Retinal pigment epithelial cell (primary cell): Measurements from ENCODE around the gene PDE3A.

Experiments used
- DNase-seq: peaks from one replicate; pipeline ENCODE4 v3.0.0-alpha.2; 2010; ENCODE audit warnings: low read depth
- H3K4me3 ChIP-seq: 2 replicates; pipeline ENCODE4 v1.5.1; 2011; ENCODE audit warnings: mild to moderate bottlenecking, low read length, control low read depth, moderate library complexity
- CTCF ChIP-seq: conservative IDR thresholded peaks from 2 replicates; pipeline ENCODE4 v1.5.1; 2011; ENCODE audit warnings: low read depth, low read length, control low read depth, inconsistent platforms

PDE3A gene

DNA sequence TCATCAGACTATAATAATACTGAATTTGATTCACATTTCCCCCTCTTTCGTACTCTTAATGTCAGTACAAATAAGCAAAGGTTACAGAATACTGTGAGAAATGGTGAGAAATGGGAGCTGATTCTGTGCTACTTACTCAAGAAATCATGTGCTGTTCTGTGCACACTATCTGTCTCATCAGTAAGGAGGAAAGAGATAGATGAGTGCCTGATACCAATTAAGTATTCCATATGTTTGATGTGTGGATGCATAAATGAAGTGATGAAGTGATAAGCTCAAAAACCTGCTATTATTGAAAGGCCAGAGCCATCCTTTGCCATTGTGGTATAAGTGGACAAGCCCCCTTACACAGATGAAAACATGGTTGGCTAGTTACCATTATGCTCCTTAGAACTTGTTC, 127.7 kb downstream of the PDE3A start:
- TF ChIP-seq CTCF: no peak
- H3K4me3 ChIP-seq: no peak overlapping the region
- no peak for DNase-seq

GRCh38 chr12:20497707-20498106, 129.4 kb downstream of the PDE3A start:
- TF ChIP-seq CTCF: no peak
- DNase-seq: no peak
- H3K4me3 ChIP-seq: no peak overlapping the region

- no peak overlapping the region for H3K4me3 ChIP-seq
- no peak for TF ChIP-seq CTCF
- no peak for DNase-seq
These were observed 133.6 kb downstream of the PDE3A start for GRCh38 chr12:20501958-20502357.

GRCh38 chr12:20503858-20504257, 135.5 kb downstream of the PDE3A start:
- no peak for DNase-seq
- TF ChIP-seq CTCF: no peak
- H3K4me3 ChIP-seq: no peak overlapping the region

GRCh38 chr12:20505056-20505455, 136.7 kb downstream of the PDE3A start:
- no peak overlapping the region for H3K4me3 ChIP-seq

GRCh38 chr12:20507056-20507455, 138.7 kb downstream of the PDE3A start:
- DNase-seq: no peak
- H3K4me3 ChIP-seq: no peak overlapping the region
- TF ChIP-seq CTCF: no peak

More at GRCh38 chr12:20505056-20505455, 136.7 kb downstream of the PDE3A start:
- no peak for DNase-seq
- no peak for TF ChIP-seq CTCF

- no peak for DNase-seq
- TF ChIP-seq CTCF: no peak
- no peak overlapping the region for H3K4me3 ChIP-seq
These were observed 139.4 kb downstream of the PDE3A start for GRCh38 chr12:20507711-20508110.
